ENCODE results near the gene ABCC5.

- no peak for TF ChIP-seq POLR2AphosphoS5 (IDR thresholded peaks at IDR 0.05; ENCODE audit: borderline replicate concordance, low read depth, low read length)
- TF ChIP-seq EZH2 (IDR thresholded peaks at IDR 0.05): no peak
Observed at GRCh38 chr3:183984749-183985729, 32.6 kb downstream of the ABCC5 start.

Measured in SK-N-MC (cell line).